ENCODE results near the gene TMEM72.
A peak's percentile ranks its signal among the peaks of the same experiment; 100 is the strongest.

Gene TMEM72

GRCh38 chr10:44928462-44928861 is 17.3 kb downstream of the TMEM72 start:
- Histone ChIP-seq H3K18ac (ENCODE audit: low read length) (no peak overlapping the region), H4K91ac (ENCODE audit: low read depth, low read length) (no peak overlapping the region), H2AK5ac (ENCODE audit: low read length) (no peak overlapping the region), H3K4ac (ENCODE audit: low read depth, low read length) (no peak overlapping the region), H3K9me3 (ENCODE audit: insufficient read depth, low read depth, low read length) (peaks cover 5% of the 10 kb centered on the region), H3K9ac (ENCODE audit: low read length) (no peak overlapping the region), H2BK12ac (ENCODE audit: low read length) (no peak overlapping the region), H3K4me1 (ENCODE audit: control insufficient read depth in 1 of 2, insufficient read depth in 2 of 2, low read length in 2 of 2) (peaks cover 5 to 11% of the 10 kb centered on the region in 2 experiments), H3K79me2 (ENCODE audit: control insufficient read depth, insufficient read depth, low read length, poor library complexity) (no peaks in the 10 kb centered on the region), H2BK120ac (ENCODE audit: insufficient read depth, low read length, poor library complexity) (no peak overlapping the region), H3K23ac (ENCODE audit: low read length) (no peak overlapping the region), H3K36me3 (ENCODE audit: control insufficient read depth in 1 of 2, insufficient read depth in 2 of 2, low read length in 2 of 2) (no peaks in the 10 kb centered on the region), H3K27ac (ENCODE audit: low read depth, low read length) (no peak overlapping the region), H3K4me3 (ENCODE audit: low read depth, low read length) (no peak overlapping the region), H3K27me3 (ENCODE audit: insufficient read depth, low read length) (no peaks in the 10 kb centered on the region), H3K4me2 (ENCODE audit: low read length) (no peak overlapping the region), H2AFZ (ENCODE audit: insufficient read depth, low read length, poor library complexity) (no peak overlapping the region), H4K8ac (ENCODE audit: low read depth, low read length) (no peak overlapping the region), H3K79me1 (ENCODE audit: low read length) (peaks cover 5% of the 10 kb centered on the region), H4K12ac (ENCODE audit: low read depth, low read length) (no peak overlapping the region), H2BK5ac (ENCODE audit: low read depth, low read length, poor library complexity) (no peak overlapping the region), H3K14ac (ENCODE audit: low read length) (no peak overlapping the region)
- DNase-seq = no peak

- Histone ChIP-seq H3K23ac (ENCODE audit: low read length) (no peak overlapping the region), H2BK5ac (ENCODE audit: low read depth, low read length, poor library complexity) (no peak overlapping the region), H3K4me3 (ENCODE audit: low read depth, low read length) (no peak overlapping the region), H3K79me1 (ENCODE audit: low read length) (peaks cover 12% of the 10 kb centered on the region), H2BK12ac (ENCODE audit: low read length) (no peak overlapping the region), H3K79me2 (ENCODE audit: control insufficient read depth, insufficient read depth, low read length, poor library complexity) (no peaks in the 10 kb centered on the region), H4K91ac (ENCODE audit: low read depth, low read length) (no peak overlapping the region), H3K27ac (ENCODE audit: low read depth, low read length) (no peak overlapping the region), H3K9ac (ENCODE audit: low read length) (no peak overlapping the region), H3K4me2 (ENCODE audit: low read length) (no peak overlapping the region), H3K14ac (ENCODE audit: low read length) (no peak overlapping the region), H2AFZ (ENCODE audit: insufficient read depth, low read length, poor library complexity) (no peak overlapping the region), H3K18ac (ENCODE audit: low read length) (no peak overlapping the region), H4K8ac (ENCODE audit: low read depth, low read length) (no peak overlapping the region), H3K4ac (ENCODE audit: low read depth, low read length) (no peak overlapping the region), H4K12ac (ENCODE audit: low read depth, low read length) (no peak overlapping the region), H3K27me3 (ENCODE audit: insufficient read depth, low read length) (no peaks in the 10 kb centered on the region), H3K36me3 (ENCODE audit: control insufficient read depth in 1 of 2, insufficient read depth in 2 of 2, low read length in 2 of 2) (no peaks in the 10 kb centered on the region), H2AK5ac (ENCODE audit: low read length) (no peak overlapping the region), H3K9me3 (ENCODE audit: insufficient read depth, low read depth, low read length) (peaks cover 5% of the 10 kb centered on the region), H3K4me1 (ENCODE audit: control insufficient read depth in 1 of 2, insufficient read depth in 2 of 2, low read length in 2 of 2) (peaks cover 17 to 22% of the 10 kb centered on the region in 2 experiments), H2BK120ac (ENCODE audit: insufficient read depth, low read length, poor library complexity) (no peak overlapping the region)
- no CpG with 5 or more reads among the region's 8 CpGs for WGBS (ENCODE audit: extremely low coverage, insufficient coverage, insufficient read length)
- no peak for DNase-seq
These were observed 18.5 kb downstream of the TMEM72 start for GRCh38 chr10:44929356-44930255.

DNA sequence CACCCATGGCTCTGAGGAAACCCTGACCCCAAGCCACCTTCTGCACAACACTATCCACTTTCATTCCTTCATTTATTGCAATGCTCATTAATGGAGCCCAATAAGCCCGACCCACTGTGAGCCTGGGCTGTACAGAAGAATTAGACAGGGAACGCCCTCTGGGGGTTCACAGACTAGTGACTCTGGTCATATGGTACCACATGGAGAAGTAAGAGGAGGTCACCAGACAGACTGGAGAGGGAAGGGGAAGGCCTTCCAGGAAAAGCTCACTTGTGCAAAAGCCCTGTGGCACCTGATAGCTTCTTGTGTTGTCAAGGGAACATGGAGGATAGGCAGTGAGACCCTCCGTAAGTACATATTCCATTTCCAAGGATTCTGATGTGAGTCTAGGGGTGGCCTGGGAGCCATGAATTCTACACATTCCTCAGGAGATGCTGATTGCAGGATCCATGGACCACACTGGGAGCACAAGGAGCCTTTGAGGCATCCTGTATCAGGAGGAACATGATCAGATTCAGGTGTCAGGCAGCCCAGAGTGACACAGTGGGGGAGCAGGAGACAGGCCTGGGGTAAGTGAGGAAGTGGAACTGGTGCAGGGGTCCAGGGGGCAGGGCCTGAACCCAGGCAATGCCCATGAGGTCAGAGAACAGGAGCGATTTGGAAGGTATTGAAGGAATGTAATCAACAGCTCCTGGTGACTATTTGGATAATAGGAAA is 19.9 kb downstream of the TMEM72 start:
- WGBS (ENCODE audit: extremely low coverage, insufficient coverage, insufficient read length) = no CpG with 5 or more reads among the region's 4 CpGs
- no peak overlapping the region for H2BK120ac ChIP-seq (ENCODE audit: insufficient read depth, low read length, poor library complexity)
- H3K9ac ChIP-seq (ENCODE audit: low read length) = no peak overlapping the region
- no peak overlapping the region for H3K27ac ChIP-seq (ENCODE audit: low read depth, low read length)
- no peak overlapping the region for H3K4me2 ChIP-seq (ENCODE audit: low read length)
- H2BK5ac ChIP-seq (ENCODE audit: low read depth, low read length, poor library complexity) = no peak overlapping the region
- peaks cover 5% of the 10 kb centered on the region for H3K9me3 ChIP-seq (ENCODE audit: insufficient read depth, low read depth, low read length)
- no peak for DNase-seq
- no peak overlapping the region for H3K14ac ChIP-seq (ENCODE audit: low read length)
- H3K36me3 ChIP-seq (ENCODE audit: control insufficient read depth in 1 of 2, insufficient read depth in 2 of 2, low read length in 2 of 2) = no peaks in the 10 kb centered on the region
- no peak overlapping the region for H3K23ac ChIP-seq (ENCODE audit: low read length)
- H2AK5ac ChIP-seq (ENCODE audit: low read length) = no peak overlapping the region
- H2AFZ ChIP-seq (ENCODE audit: insufficient read depth, low read length, poor library complexity) = no peak overlapping the region
- H3K4ac ChIP-seq (ENCODE audit: low read depth, low read length) = no peak overlapping the region
- no peak overlapping the region for H4K12ac ChIP-seq (ENCODE audit: low read depth, low read length)
- H3K4me3 ChIP-seq (ENCODE audit: low read depth, low read length) = no peak overlapping the region
- no peaks in the 10 kb centered on the region for H3K27me3 ChIP-seq (ENCODE audit: insufficient read depth, low read length)
- peaks cover 25 to 35% of the 10 kb centered on the region in 2 experiments for H3K4me1 ChIP-seq (ENCODE audit: control insufficient read depth in 1 of 2, insufficient read depth in 2 of 2, low read length in 2 of 2)
- H3K79me2 ChIP-seq (ENCODE audit: control insufficient read depth, insufficient read depth, low read length, poor library complexity) = peaks cover 2% of the 10 kb centered on the region
- H4K8ac ChIP-seq (ENCODE audit: low read depth, low read length) = no peak overlapping the region
- H2BK12ac ChIP-seq (ENCODE audit: low read length) = no peak overlapping the region
- no peak overlapping the region for H4K91ac ChIP-seq (ENCODE audit: low read depth, low read length)
- H3K18ac ChIP-seq (ENCODE audit: low read length) = no peak overlapping the region
- H3K79me1 ChIP-seq (ENCODE audit: low read length) = peaks cover 21% of the 10 kb centered on the region

DNA sequence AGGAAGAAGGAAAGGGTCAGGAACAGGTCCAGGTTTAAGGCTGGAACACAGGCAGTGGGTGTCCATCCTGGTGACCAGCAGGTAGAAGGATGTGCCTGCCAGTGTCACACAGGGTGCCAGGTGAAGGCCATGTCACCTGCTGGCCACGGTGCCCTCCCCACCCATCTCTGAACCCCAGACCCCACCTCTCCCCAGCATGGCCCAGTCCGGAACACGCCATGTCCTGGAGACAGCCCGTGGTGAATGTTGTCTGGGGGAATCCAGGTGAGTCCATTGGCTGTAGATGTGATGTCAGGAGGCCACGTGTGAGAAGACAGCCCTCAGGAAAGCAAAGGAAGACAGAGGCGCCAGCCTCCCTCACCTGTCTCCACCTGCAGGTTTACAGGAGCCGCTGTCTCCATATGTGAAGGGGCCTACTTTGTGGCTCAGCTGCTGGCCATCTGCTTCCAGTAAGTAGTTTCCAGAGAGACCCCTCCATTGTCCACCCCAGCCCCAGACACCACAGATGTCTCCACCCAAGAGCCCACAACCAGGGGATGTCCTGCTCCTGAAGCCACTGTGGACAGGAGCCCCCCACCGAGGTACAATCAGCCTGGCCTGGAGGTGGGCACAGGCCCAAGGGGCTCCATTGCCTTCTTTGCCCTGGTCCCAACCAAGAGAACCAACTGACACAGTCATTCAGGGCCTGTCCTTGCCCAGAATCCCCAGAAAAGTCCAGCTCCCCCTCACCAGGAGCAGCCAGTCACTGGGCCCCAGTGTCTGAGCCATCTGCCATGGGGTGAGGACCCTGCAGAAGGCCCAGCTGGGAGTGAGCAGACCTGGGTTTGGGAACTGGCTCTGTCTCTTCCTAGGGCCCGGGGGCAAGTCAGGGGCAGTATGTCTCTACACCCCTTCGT is 20.7 kb downstream of the TMEM72 start:
- Histone ChIP-seq H3K36me3 (ENCODE audit: control insufficient read depth in 1 of 2, insufficient read depth in 2 of 2, low read length in 2 of 2) (no peaks in the 10 kb centered on the region), H2AFZ (ENCODE audit: insufficient read depth, low read length, poor library complexity) (no peak overlapping the region), H3K79me2 (ENCODE audit: control insufficient read depth, insufficient read depth, low read length, poor library complexity) (peaks cover 2% of the 10 kb centered on the region), H3K23ac (ENCODE audit: low read length) (no peak overlapping the region), H3K14ac (ENCODE audit: low read length) (peak overlapping the region; percentile 12), H3K4me1 (ENCODE audit: control insufficient read depth in 1 of 2, insufficient read depth in 2 of 2, low read length in 2 of 2) (peaks cover 25 to 35% of the 10 kb centered on the region in 2 experiments), H3K18ac (ENCODE audit: low read length) (no peak overlapping the region), H2BK5ac (ENCODE audit: low read depth, low read length, poor library complexity) (no peak overlapping the region), H3K9ac (ENCODE audit: low read length) (no peak overlapping the region), H3K79me1 (ENCODE audit: low read length) (peaks cover 23% of the 10 kb centered on the region), H3K27ac (ENCODE audit: low read depth, low read length) (no peak overlapping the region), H3K4me2 (ENCODE audit: low read length) (no peak overlapping the region), H3K4ac (ENCODE audit: low read depth, low read length) (no peak overlapping the region), H2AK5ac (ENCODE audit: low read length) (peak overlapping the region; percentile 38), H2BK120ac (ENCODE audit: insufficient read depth, low read length, poor library complexity) (peak overlapping the region; percentile 6), H4K12ac (ENCODE audit: low read depth, low read length) (no peak overlapping the region), H4K91ac (ENCODE audit: low read depth, low read length) (peak overlapping the region; percentile 28), H2BK12ac (ENCODE audit: low read length) (peak overlapping the region; percentile 58), H3K9me3 (ENCODE audit: insufficient read depth, low read depth, low read length) (peaks cover 5% of the 10 kb centered on the region), H3K27me3 (ENCODE audit: insufficient read depth, low read length) (no peaks in the 10 kb centered on the region), H4K8ac (ENCODE audit: low read depth, low read length) (no peak overlapping the region), H3K4me3 (ENCODE audit: low read depth, low read length) (no peak overlapping the region)
- no peak for DNase-seq
- WGBS (ENCODE audit: extremely low coverage, insufficient coverage, insufficient read length) = no CpG with 5 or more reads among the region's 10 CpGs

All from trophoblast cell (in vitro differentiated cells and primary cell).